Lower lobe of right lung (tissue), 2 donors: ENCODE measurements around the gene KIAA1614. TPM values are rescaled to one million over a fixed set of nuclear protein-coding genes. Genes with fewer than 3 reads are reported as not detected.

Source experiments
- ATAC-seq, 2 donors: fragments of 200-7000 bp; cut with Tn5 transposase; one replicate each; pipeline ENCODE4 v1.9.1; 2020 to 2022; ENCODE audit warnings: mild to moderate bottlenecking in 2 of 2, moderate library complexity in 2 of 2
- DNase-seq: peaks from one replicate; pipeline ENCODE4 v3.0.0-alpha.2; 2020
- H3K27ac ChIP-seq: fragments of 200-600 bp; one replicate; pipeline ENCODE4 v1.8.0; 2022
- H3K27me3 ChIP-seq: fragments of 200-600 bp; one replicate; pipeline ENCODE4 v1.8.0; 2022; ENCODE audit warnings: low read depth
- H3K36me3 ChIP-seq: fragments of 200-600 bp; one replicate; pipeline ENCODE4 v1.8.0; 2022; ENCODE audit warnings: mild to moderate bottlenecking
- H3K4me1 ChIP-seq: fragments of 200-600 bp; one replicate; pipeline ENCODE4 v1.8.0; 2022
- H3K4me3 ChIP-seq: fragments of 200-600 bp; one replicate; pipeline ENCODE4 v1.8.0; 2022; ENCODE audit warnings: mild to moderate bottlenecking
- H3K9me3 ChIP-seq: fragments of 200-600 bp; one replicate; pipeline ENCODE4 v1.8.0; 2022
- CTCF ChIP-seq: fragments of 200-600 bp; IDR thresholded peaks from one replicate; pipeline ENCODE4 v1.8.0; 2022; ENCODE audit warnings: antibody characterized with exemption, mild to moderate bottlenecking
- intact Hi-C: fragments of 100-400 bp; cut with DNase I; formaldehyde crosslinking; loops from one replicate; pipeline ENCODE4 v1.11.0; 2022
- total RNA-seq: library from RNA; stranded (reverse); fragmentation: NEBNext Ultra II Directional; extraction: Animal tissue kit (Norgen Biotek cat#: 25700); gene quantifications from one replicate; pipeline ENCODE4 v1.2.1, GENCODE V29; 2021
- donor health status: DM: no; HTN: yes; CAD: no; lungs with severe emphysema.

Gene KIAA1614
- total RNA-seq, 1 donor from 2014 or later = 4.1 TPM

GRCh38 chr1:180920702-180921101 is 8.0 kb downstream of the KIAA1614 start:
- H3K27me3 ChIP-seq = no peaks in the 10 kb centered on the region
- no peak overlapping the region for H3K4me3 ChIP-seq
- peak; percentile 22 for TF ChIP-seq CTCF
- ATAC-seq (no peak), DNase-seq (no peak)
- peaks cover 7% of the 10 kb centered on the region for H3K36me3 ChIP-seq
- intact Hi-C loops = no loop called here
- no peak overlapping the region for H3K27ac ChIP-seq
- no peaks in the 10 kb centered on the region for H3K9me3 ChIP-seq
- peaks cover 2% of the 10 kb centered on the region for H3K4me1 ChIP-seq

- TF ChIP-seq CTCF = no peak
- Histone ChIP-seq H3K27me3 (no peaks in the 10 kb centered on the region), H3K9me3 (no peaks in the 10 kb centered on the region), H3K27ac (no peak overlapping the region), H3K36me3 (peaks cover 7% of the 10 kb centered on the region), H3K4me1 (peaks cover 7% of the 10 kb centered on the region), H3K4me3 (no peak overlapping the region)
- no peak for DNase-seq
- intact Hi-C loops = no loop called here
- ATAC-seq = no peak
These were observed 8.7 kb downstream of the KIAA1614 start for GRCh38 chr1:180921386-180921785.

DNA sequence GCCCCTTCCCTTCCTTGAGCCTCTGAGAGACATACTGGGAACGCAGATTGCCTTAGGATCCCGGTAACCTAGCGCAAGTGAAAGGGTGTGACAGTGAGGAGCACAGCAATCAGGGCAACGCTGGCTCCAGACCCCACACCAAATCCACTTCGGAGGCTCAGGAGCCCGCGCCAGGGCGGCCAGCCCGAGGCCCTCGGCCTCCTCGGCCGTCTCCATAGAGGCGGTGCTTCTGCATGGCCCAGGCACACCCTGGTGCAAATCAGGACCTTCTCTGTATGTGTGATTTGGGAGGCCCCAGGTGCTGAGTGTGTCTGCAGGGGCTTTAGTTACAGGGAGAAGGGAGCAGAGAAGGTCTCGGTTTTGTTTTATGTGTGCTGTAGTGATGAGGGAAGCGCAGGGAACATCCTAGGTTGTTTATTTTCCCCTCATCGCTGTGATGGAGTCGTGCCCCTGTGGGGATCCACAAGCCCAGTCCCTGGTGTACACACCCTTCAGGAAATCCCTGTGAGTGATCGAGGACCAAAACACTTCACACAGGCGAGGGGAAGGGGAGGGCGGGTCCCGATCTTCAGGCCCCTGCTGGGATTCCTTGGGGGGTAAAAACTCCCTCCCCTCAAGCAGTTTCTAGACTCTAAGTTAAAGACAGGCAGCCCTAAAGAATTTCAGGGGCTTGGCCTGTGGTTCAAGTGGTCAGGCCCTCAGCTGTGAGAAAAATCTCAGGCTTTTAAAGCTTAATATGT is 9.4 kb downstream of the KIAA1614 start:
- peaks cover 12% of the 10 kb centered on the region for H3K4me1 ChIP-seq
- DNase-seq (no peak), ATAC-seq (no peak)
- no peak for TF ChIP-seq CTCF
- no peaks in the 10 kb centered on the region for H3K36me3 ChIP-seq
- H3K27ac ChIP-seq = no peak overlapping the region
- intact Hi-C loops = no loop called here
- H3K27me3 ChIP-seq = no peaks in the 10 kb centered on the region
- H3K4me3 ChIP-seq = no peak overlapping the region
- H3K9me3 ChIP-seq = no peaks in the 10 kb centered on the region

- no peak overlapping the region for H3K27ac ChIP-seq
- TF ChIP-seq CTCF = no peak
- no peak for DNase-seq
These were observed 9.9 kb downstream of the KIAA1614 start for GRCh38 chr1:180922631-180923015.

GRCh38 chr1:180923021-180923841 is 10.5 kb downstream of the KIAA1614 start:
- peak in 1 of 2 donors; percentile 25 for ATAC-seq
- no peak for TF ChIP-seq CTCF
- H3K27ac ChIP-seq = no peak overlapping the region
- no peaks in the 10 kb centered on the region for H3K9me3 ChIP-seq
- DNase-seq = no peak
- peaks cover 19% of the 10 kb centered on the region for H3K4me1 ChIP-seq
- no peaks in the 10 kb centered on the region for H3K27me3 ChIP-seq
- H3K36me3 ChIP-seq = no peaks in the 10 kb centered on the region
- H3K4me3 ChIP-seq = no peak overlapping the region
- intact Hi-C loops = no loop called here

More at GRCh38 chr1:180922631-180923015, 9.9 kb downstream of the KIAA1614 start:
- Histone ChIP-seq H3K27me3 (no peaks in the 10 kb centered on the region), H3K9me3 (no peaks in the 10 kb centered on the region), H3K4me1 (peaks cover 14% of the 10 kb centered on the region), H3K4me3 (no peak overlapping the region), H3K36me3 (no peaks in the 10 kb centered on the region)
- intact Hi-C loops = no loop called here
- ATAC-seq = no peak
